ENCODE measurements around the gene ARHGAP10. TPM values are rescaled to one million over a fixed set of nuclear protein-coding genes. Genes with fewer than 3 reads are reported as not detected.

ARHGAP10 gene
- total RNA-seq, 1 experiment from 2014 or later = 9.0 TPM

- intact Hi-C loops (cut with micrococcal nuclease) = no loop called here
- no peaks in the 10 kb centered on the region for H3K36me3 ChIP-seq (ENCODE audit: low read depth, low read length)
- no peak overlapping the region for H3K9ac ChIP-seq (ENCODE audit: low read length)
- no peaks in the 10 kb centered on the region for H3K9me3 ChIP-seq (ENCODE audit: low read length)
- no peaks in the 10 kb centered on the region for H3F3A ChIP-seq (ENCODE audit: low read length, unreplicated experiment)
- H3K4me1 ChIP-seq (ENCODE audit: insufficient read depth, low read length) = no peaks in the 10 kb centered on the region
- DNase-seq (peak; percentile 9), ATAC-seq (no peak)
- no peak overlapping the region for H2AFZ ChIP-seq (ENCODE audit: low read length)
- TF ChIP-seq EZH2phosphoT487 (IDR thresholded peaks at IDR 0.05; ENCODE audit: borderline replicate concordance, low read length) (no peak), EZH2 (IDR thresholded peaks at IDR 0.05; ENCODE audit: low read length, unreplicated experiment) (no peak)
- TF ChIP-seq, protein P1, sequence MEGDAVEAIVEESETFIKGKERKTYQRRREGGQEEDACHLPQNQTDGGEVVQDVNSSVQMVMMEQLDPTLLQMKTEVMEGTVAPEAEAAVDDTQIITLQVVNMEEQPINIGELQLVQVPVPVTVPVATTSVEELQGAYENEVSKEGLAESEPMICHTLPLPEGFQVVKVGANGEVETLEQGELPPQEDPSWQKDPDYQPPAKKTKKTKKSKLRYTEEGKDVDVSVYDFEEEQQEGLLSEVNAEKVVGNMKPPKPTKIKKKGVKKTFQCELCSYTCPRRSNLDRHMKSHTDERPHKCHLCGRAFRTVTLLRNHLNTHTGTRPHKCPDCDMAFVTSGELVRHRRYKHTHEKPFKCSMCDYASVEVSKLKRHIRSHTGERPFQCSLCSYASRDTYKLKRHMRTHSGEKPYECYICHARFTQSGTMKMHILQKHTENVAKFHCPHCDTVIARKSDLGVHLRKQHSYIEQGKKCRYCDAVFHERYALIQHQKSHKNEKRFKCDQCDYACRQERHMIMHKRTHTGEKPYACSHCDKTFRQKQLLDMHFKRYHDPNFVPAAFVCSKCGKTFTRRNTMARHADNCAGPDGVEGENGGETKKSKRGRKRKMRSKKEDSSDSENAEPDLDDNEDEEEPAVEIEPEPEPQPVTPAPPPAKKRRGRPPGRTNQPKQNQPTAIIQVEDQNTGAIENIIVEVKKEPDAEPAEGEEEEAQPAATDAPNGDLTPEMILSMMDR (conservative IDR thresholded peaks at IDR 0.05; ENCODE audit: low read depth, low read length) = no peak
- no peaks in the 10 kb centered on the region for H3K79me2 ChIP-seq (ENCODE audit: low read length)
- H3K4me2 ChIP-seq (ENCODE audit: low read length) = no peak overlapping the region
- no peak overlapping the region for H3K27ac ChIP-seq (ENCODE audit: low read length)
- POLR2A ChIA-PET (ENCODE audit: unreplicated experiment) = no interaction called here
- CTCF ChIA-PET = no interaction called here
- no peaks in the 10 kb centered on the region for H3K27me3 ChIP-seq (ENCODE audit: low read length)
- no peaks in the 10 kb centered on the region for H4K20me1 ChIP-seq (ENCODE audit: low read length)
- no peaks in the 10 kb centered on the region for H3K9me2 ChIP-seq (replicated peaks; ENCODE audit: low read length)
- no peak overlapping the region for H3K4me3 ChIP-seq (ENCODE audit: low read length)
- no TSS peak for BruUV-seq (replicated peaks)
These were observed 82.5 kb downstream of the ARHGAP10 start for GRCh38 chr4:147814376-147814775.

GRCh38 chr4:147815741-147816140 lies 83.9 kb downstream of the ARHGAP10 start:
- ChIA-PET POLR2A (ENCODE audit: unreplicated experiment) (no interaction called here), CTCF (no interaction called here)
- Histone ChIP-seq H2AFZ (ENCODE audit: low read length) (no peak overlapping the region), H3K4me1 (ENCODE audit: insufficient read depth, low read length) (no peaks in the 10 kb centered on the region), H3K79me2 (ENCODE audit: low read length) (no peaks in the 10 kb centered on the region), H4K20me1 (ENCODE audit: low read length) (no peaks in the 10 kb centered on the region), H3K9ac (ENCODE audit: low read length) (no peak overlapping the region), H3K9me3 (ENCODE audit: low read length) (no peaks in the 10 kb centered on the region), H3K4me3 (ENCODE audit: low read length) (no peak overlapping the region), H3K9me2 (replicated peaks; ENCODE audit: low read length) (no peaks in the 10 kb centered on the region), H3K27me3 (ENCODE audit: low read length) (no peaks in the 10 kb centered on the region), H3K4me2 (ENCODE audit: low read length) (no peak overlapping the region), H3K36me3 (ENCODE audit: low read depth, low read length) (no peaks in the 10 kb centered on the region), H3K27ac (ENCODE audit: low read length) (no peak overlapping the region), H3F3A (ENCODE audit: low read length, unreplicated experiment) (no peaks in the 10 kb centered on the region)
- DNase-seq = no peak
- intact Hi-C loops (cut with micrococcal nuclease) = no loop called here
- TF ChIP-seq EZH2 (IDR thresholded peaks at IDR 0.05; ENCODE audit: low read length, unreplicated experiment) (no peak), EZH2phosphoT487 (IDR thresholded peaks at IDR 0.05; ENCODE audit: borderline replicate concordance, low read length) (no peak)
- no TSS peak for BruUV-seq (replicated peaks)
- ATAC-seq = no peak

- H3K27ac ChIP-seq (ENCODE audit: low read length) = no peak overlapping the region
- no peaks in the 10 kb centered on the region for H3K79me2 ChIP-seq (ENCODE audit: low read length)
- no peaks in the 10 kb centered on the region for H3K9me3 ChIP-seq (ENCODE audit: low read length)
- ChIA-PET POLR2A (ENCODE audit: unreplicated experiment) (no interaction called here), CTCF (no interaction called here)
- H3K9ac ChIP-seq (ENCODE audit: low read length) = no peak overlapping the region
- no peaks in the 10 kb centered on the region for H3K36me3 ChIP-seq (ENCODE audit: low read depth, low read length)
- intact Hi-C loops (cut with micrococcal nuclease) = no loop called here
- H3K4me1 ChIP-seq (ENCODE audit: insufficient read depth, low read length) = 0 out of 2 replicates have a peak, but pooled peaks cover 4% of the 10 kb centered on the region
- no peaks in the 10 kb centered on the region for H4K20me1 ChIP-seq (ENCODE audit: low read length)
- ATAC-seq (no peak), DNase-seq (no peak)
- no peaks in the 10 kb centered on the region for H3K9me2 ChIP-seq (replicated peaks; ENCODE audit: low read length)
- no peaks in the 10 kb centered on the region for H3F3A ChIP-seq (ENCODE audit: low read length, unreplicated experiment)
- no peaks in the 10 kb centered on the region for H3K27me3 ChIP-seq (ENCODE audit: low read length)
- no peak overlapping the region for H3K4me2 ChIP-seq (ENCODE audit: low read length)
- TF ChIP-seq EZH2phosphoT487 (IDR thresholded peaks at IDR 0.05; ENCODE audit: borderline replicate concordance, low read length) (no peak), EZH2 (IDR thresholded peaks at IDR 0.05; ENCODE audit: low read length, unreplicated experiment) (no peak)
- TF ChIP-seq, protein P1 (conservative IDR thresholded peaks at IDR 0.05; ENCODE audit: low read depth, low read length) = no peak
- no peak overlapping the region for H2AFZ ChIP-seq (ENCODE audit: low read length)
- no peak overlapping the region for H3K4me3 ChIP-seq (ENCODE audit: low read length)
- no TSS peak for BruUV-seq (replicated peaks)
These were observed 84.7 kb downstream of the ARHGAP10 start for GRCh38 chr4:147816382-147817254.
